Esophagus squamous epithelium (tissue), 4 donors: ENCODE data around the gene BICRA.

Experiments used
- POLR2A ChIP-seq, 4 donors: fragments of 450-650 bp; IDR thresholded peaks; one replicate each; pipeline ENCODE4 v1.6.1; 2017; ENCODE audit warnings: antibody characterized with exemption in 4 of 4, mild to moderate bottlenecking in 4 of 4, moderate library complexity in 3 of 4
- TF ChIP-seq, protein P1 (sequence below), 6 experiments: fragments of 450-650 bp in 4 of 6; fragments of 200-600 bp in 2 of 6; sonication (generic) in 2 of 6; IDR thresholded peaks; one replicate each; pipeline ENCODE4 v1.5.1; 2016 to 2019; ENCODE audit warnings: antibody characterized with exemption in 6 of 6, mild to moderate bottlenecking in 4 of 6, moderate library complexity in 4 of 6

DNA sequence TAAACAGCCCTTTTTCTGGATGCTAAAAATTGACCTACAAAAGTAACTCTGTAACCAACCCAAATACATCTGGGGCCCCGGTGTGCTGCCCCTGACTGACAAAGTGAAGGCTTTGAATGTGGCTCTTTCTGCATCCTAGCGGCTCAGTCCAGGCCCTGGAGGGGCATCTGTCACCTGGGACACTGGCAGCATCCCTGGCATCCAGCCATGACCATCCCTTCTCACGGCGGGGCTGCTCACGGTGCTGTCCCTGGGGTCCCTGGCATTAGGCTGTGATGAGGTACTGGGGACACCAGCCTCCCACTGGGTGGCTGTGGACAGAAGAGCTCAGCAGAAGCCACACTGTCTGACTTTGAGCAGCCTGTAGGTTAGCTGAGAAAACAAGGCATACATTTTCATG is 34.3 kb downstream of the BICRA start:
- no peak for TF ChIP-seq POLR2A (IDR thresholded peaks at IDR 0.05)
- TF ChIP-seq, protein P1, sequence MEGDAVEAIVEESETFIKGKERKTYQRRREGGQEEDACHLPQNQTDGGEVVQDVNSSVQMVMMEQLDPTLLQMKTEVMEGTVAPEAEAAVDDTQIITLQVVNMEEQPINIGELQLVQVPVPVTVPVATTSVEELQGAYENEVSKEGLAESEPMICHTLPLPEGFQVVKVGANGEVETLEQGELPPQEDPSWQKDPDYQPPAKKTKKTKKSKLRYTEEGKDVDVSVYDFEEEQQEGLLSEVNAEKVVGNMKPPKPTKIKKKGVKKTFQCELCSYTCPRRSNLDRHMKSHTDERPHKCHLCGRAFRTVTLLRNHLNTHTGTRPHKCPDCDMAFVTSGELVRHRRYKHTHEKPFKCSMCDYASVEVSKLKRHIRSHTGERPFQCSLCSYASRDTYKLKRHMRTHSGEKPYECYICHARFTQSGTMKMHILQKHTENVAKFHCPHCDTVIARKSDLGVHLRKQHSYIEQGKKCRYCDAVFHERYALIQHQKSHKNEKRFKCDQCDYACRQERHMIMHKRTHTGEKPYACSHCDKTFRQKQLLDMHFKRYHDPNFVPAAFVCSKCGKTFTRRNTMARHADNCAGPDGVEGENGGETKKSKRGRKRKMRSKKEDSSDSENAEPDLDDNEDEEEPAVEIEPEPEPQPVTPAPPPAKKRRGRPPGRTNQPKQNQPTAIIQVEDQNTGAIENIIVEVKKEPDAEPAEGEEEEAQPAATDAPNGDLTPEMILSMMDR (IDR thresholded peaks at IDR 0.05), result no peak
